ENCODE results near the gene SLC25A34.

SLC25A34 gene

DNA sequence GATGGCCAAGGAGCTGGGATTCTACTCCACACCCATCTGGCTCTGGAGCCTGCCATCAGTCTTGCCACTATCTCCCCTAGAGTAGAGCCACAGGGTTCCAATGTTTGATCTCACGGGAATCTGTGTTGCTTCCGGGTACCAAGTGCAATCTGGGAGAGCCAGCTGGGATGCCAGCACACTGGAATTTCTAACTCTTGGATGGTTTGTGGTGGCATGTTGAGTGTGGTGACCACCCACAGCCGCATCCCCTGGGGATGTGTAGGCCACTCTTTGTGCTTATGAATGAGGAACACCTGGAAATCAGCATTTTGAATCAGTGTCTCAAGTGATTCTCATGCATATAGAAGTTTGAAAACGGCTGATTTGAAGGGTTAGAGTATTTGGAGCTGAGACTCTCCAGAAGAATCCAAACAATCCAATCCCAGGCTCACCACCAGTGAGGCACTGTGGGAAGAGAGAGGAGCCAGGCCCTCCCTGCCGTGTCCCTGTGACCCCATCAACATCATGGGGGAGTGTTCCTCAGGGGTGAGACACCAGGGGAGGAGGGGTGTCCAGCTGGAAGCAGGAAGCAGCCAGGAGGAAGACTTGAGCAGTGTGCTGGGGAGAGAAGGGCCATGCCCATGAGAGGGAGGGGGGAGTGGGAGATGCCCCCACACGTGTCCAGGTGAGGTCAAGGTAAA is 35.9 kb downstream of the SLC25A34 start:
- no peak for DNase-seq (ENCODE audit: low read depth)
- TF ChIP-seq, protein P1, sequence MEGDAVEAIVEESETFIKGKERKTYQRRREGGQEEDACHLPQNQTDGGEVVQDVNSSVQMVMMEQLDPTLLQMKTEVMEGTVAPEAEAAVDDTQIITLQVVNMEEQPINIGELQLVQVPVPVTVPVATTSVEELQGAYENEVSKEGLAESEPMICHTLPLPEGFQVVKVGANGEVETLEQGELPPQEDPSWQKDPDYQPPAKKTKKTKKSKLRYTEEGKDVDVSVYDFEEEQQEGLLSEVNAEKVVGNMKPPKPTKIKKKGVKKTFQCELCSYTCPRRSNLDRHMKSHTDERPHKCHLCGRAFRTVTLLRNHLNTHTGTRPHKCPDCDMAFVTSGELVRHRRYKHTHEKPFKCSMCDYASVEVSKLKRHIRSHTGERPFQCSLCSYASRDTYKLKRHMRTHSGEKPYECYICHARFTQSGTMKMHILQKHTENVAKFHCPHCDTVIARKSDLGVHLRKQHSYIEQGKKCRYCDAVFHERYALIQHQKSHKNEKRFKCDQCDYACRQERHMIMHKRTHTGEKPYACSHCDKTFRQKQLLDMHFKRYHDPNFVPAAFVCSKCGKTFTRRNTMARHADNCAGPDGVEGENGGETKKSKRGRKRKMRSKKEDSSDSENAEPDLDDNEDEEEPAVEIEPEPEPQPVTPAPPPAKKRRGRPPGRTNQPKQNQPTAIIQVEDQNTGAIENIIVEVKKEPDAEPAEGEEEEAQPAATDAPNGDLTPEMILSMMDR (conservative IDR thresholded peaks at IDR 0.05; ENCODE audit: low read depth, low read length): no peak
- H3K4me3 ChIP-seq (ENCODE audit: low read depth, low read length): no peak overlapping the region

DNA sequence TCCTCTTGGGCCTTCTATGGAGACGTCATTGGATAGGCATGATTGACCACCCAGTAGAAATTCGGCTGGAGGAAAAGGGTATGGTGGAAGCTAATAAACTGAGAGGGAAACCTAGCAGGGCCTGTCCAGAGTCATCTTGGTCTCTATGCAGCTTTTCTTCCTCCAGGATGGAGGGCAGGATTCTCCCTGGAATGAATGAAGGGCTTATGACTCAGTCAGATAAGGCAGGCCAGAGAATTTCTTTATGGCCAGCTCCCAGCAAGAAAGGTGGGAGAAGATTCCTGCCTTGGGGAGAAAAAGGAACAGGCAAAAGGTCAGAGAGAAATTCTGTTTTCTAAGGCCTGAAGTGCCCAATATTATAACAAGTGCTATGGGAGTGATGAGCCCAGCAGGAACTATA is 39.6 kb downstream of the SLC25A34 start:
- no peak overlapping the region for H3K4me3 ChIP-seq (ENCODE audit: low read depth, low read length)
- TF ChIP-seq, protein P1 (conservative IDR thresholded peaks at IDR 0.05; ENCODE audit: low read depth, low read length): no peak
- DNase-seq (ENCODE audit: low read depth): no peak

DNA sequence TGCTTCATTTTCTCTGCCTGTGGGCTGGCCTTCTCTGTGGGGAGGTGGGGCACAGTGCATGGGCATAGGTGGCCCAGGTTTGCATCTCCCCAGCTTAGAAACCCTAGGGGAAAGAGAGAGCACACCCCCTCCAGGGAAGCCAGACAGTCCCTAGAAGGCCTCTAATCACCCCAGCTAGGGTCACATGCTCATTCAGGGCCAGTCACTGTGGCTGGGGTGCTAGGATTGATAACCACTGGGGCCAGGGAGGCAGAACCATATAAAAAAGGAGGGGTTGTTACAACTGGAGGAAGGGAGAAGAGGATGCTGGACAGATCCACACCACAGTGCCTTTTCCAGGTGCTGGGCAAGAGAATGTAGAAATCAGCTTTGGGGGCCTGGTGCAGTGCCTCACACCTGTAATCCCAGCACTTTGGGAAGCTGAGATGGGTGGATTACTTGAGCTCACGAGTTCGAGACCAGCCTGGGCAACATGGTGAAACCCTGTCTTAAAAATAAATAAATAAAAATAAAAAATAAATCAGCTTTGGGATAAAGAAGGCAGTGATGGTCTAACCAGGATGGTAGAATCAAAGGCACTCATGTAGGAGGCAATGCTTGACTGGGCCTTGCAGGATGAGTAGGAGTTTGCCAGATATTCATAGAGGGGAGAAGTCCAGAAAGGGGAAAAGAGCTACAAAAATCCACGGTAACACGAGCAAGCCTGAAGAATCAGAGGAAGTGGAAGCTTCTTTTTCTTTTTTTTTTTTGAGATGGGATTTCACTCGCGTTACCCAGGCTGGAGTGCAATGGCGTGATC is 42.0 kb downstream of the SLC25A34 start:
- H3K4me3 ChIP-seq (ENCODE audit: low read depth, low read length): no peak overlapping the region
- TF ChIP-seq, protein P1 (conservative IDR thresholded peaks at IDR 0.05; ENCODE audit: low read depth, low read length): no peak
- DNase-seq (ENCODE audit: low read depth): no peak

DNA sequence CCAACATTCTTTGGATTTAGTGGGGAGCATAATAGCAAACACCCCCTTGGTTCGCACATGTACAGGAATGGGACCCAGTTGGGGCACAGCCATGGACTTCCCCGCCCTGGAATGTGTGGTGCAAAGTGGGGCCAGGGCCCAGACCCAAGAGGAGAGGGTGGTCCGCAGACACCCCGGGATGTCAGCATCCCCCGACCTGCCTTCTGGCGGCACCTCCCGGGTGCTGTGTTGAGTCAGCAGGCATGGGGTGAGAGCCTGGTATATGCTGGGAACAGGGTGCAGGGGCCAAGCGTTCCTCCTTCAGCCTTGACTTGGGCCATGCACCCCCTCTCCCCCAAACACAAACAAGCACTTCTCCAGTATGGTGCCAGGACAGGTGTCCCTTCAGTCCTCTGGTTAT is 49.6 kb downstream of the SLC25A34 start:
- H3K4me3 ChIP-seq (ENCODE audit: low read depth, low read length): no peak overlapping the region
- no peak for DNase-seq (ENCODE audit: low read depth)
- TF ChIP-seq, protein P1 (conservative IDR thresholded peaks at IDR 0.05; ENCODE audit: low read depth, low read length): no peak

DNA sequence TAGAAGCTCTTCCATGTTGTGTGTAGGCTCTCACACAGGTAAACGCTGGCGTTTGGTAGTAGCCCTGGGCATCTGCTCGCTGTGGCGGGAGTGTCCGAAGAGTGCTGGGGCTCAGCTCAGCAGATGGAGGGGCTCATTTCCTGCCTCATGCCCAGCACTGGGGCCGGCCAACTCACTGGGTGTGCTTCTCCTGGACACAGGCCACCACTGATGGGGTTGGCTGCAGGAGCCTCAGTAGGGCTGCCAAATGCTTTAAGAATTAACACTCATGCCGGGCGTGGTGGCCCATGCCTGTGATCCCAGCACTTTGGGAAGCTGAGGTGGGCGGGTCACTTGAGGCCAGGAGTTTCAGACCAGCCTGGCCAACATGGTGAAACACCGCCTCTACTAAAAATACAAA is 50.5 kb downstream of the SLC25A34 start:
- DNase-seq (ENCODE audit: low read depth): no peak
- TF ChIP-seq, protein P1 (conservative IDR thresholded peaks at IDR 0.05; ENCODE audit: low read depth, low read length): no peak
- H3K4me3 ChIP-seq (ENCODE audit: low read depth, low read length): no peak overlapping the region

DNA sequence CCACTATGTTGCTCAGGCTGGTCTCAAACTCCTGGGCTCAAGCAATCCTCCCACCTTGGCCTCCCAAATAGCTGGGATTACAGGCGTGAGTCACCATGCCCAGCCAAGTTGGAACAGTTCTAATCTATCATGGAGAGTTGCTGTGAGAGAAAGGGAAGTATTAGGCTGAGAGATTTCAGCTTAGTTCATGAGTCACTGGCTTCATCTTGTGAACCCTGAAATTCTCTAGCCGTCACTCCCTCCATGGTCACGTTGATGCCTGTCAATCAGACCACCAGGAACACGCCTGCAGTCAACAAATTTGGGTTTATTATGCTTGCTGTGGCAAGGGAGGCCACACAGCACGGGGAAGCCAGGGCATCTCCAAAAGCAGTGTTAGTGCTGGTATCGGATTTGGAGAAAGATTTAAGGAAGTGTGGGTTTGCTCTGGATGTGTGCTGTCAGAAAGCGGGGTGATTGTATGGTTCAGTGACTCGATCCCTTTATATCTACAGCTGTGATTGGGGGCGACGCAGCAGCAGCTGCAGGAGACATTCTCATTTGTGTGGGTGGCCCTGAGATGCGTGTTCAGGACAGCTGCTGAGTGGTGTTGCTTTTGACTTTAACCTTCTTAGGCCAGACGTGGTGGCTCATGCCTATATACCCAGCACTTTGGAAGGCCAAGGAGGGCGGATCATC is 52.7 kb downstream of the SLC25A34 start:
- TF ChIP-seq, protein P1 (conservative IDR thresholded peaks at IDR 0.05; ENCODE audit: low read depth, low read length): no peak
- no peak overlapping the region for H3K4me3 ChIP-seq (ENCODE audit: low read depth, low read length)
- DNase-seq (ENCODE audit: low read depth): peak; percentile 57
